Measurements from ENCODE around the gene POFUT2. TPM values are rescaled to one million over a fixed set of nuclear protein-coding genes. Genes with fewer than 3 reads are reported as not detected.
A peak's percentile ranks its signal among the peaks of the same experiment; 100 is the strongest.
"Not testable (repeated sequence)": the region's sequence is repeated elsewhere in the genome, so short reads cannot be mapped to it uniquely, and the experiment has no call there.

The POFUT2 gene
- polyA plus RNA-seq, 1 experiment: 38.5 TPM

GRCh38 chr21:45318146-45318555, 30.5 kb upstream of the POFUT2 start:
- Histone ChIP-seq H3K36me3 (ENCODE audit: control insufficient read depth, insufficient read depth, low read length) (no peaks in the 10 kb centered on the region), H3K27me3 (ENCODE audit: control insufficient read depth, insufficient read depth, low read length) (no peaks in the 10 kb centered on the region), H3K4me3 (ENCODE audit: low read depth, low read length) (no peak overlapping the region)
- no peak for TF ChIP-seq CTCF (IDR thresholded peaks at IDR 0.05; ENCODE audit: insufficient read depth, low read depth, low read length)
- ChIA-PET CTCF (interaction anchor here (1.2 to 3.3 kb wide), 3 partner anchors 9 to 177 kb away, joined by 5 to 17 read pairs (median 11); no protein-coding TSS in a partner anchor), POLR2A (no interaction called here)
- no peak for DNase-seq (ENCODE audit: low read depth)

GRCh38 chr21:45317398-45318145, 29.9 kb upstream of the POFUT2 start:
- ChIA-PET CTCF (interaction anchor here (1.2 to 3.3 kb wide), 4 partner anchors 9 to 177 kb away, joined by 3 to 17 read pairs (median 8); no protein-coding TSS in a partner anchor), POLR2A (no interaction called here)
- H3K4me3 ChIP-seq (ENCODE audit: low read depth, low read length): no peak overlapping the region
- no peak for TF ChIP-seq CTCF (IDR thresholded peaks at IDR 0.05; ENCODE audit: insufficient read depth, low read depth, low read length)
- no peaks in the 10 kb centered on the region for H3K27me3 ChIP-seq (ENCODE audit: control insufficient read depth, insufficient read depth, low read length)
- no peaks in the 10 kb centered on the region for H3K36me3 ChIP-seq (ENCODE audit: control insufficient read depth, insufficient read depth, low read length)
- DNase-seq (ENCODE audit: low read depth): peak; percentile 56

- ChIA-PET CTCF (interaction anchor here (0.6 to 3.3 kb wide), 5 partner anchors 8 to 37 kb away, joined by 3 to 17 read pairs (median 6); no protein-coding TSS in a partner anchor), POLR2A (no interaction called here)
- no peak for DNase-seq (ENCODE audit: low read depth)
- TF ChIP-seq CTCF (IDR thresholded peaks at IDR 0.05; ENCODE audit: insufficient read depth, low read depth, low read length): no peak
- no peaks in the 10 kb centered on the region for H3K27me3 ChIP-seq (ENCODE audit: control insufficient read depth, insufficient read depth, low read length)
- H3K36me3 ChIP-seq (ENCODE audit: control insufficient read depth, insufficient read depth, low read length): no peaks in the 10 kb centered on the region
- H3K4me3 ChIP-seq (ENCODE audit: low read depth, low read length): no peak overlapping the region
These were observed 29.2 kb upstream of the POFUT2 start for GRCh38 chr21:45316871-45317397.

- H3K4me3 ChIP-seq (ENCODE audit: low read depth, low read length); H3K27me3 ChIP-seq (ENCODE audit: control insufficient read depth, insufficient read depth, low read length); POLR2A ChIA-PET; DNase-seq (ENCODE audit: low read depth); H3K36me3 ChIP-seq (ENCODE audit: control insufficient read depth, insufficient read depth, low read length): not testable (repeated sequence)
- CTCF ChIA-PET: interaction anchor here (0.6 to 3.3 kb wide), 4 partner anchors 10 to 23 kb away, joined by 3 to 11 read pairs (median 4); no protein-coding TSS in a partner anchor
These were observed 28.2 kb upstream of the POFUT2 start for GRCh38 chr21:45315676-45316470.

- Histone ChIP-seq H3K4me3 (ENCODE audit: low read depth, low read length) (no peak overlapping the region), H3K27me3 (ENCODE audit: control insufficient read depth, insufficient read depth, low read length) (no peaks in the 10 kb centered on the region), H3K36me3 (ENCODE audit: control insufficient read depth, insufficient read depth, low read length) (no peaks in the 10 kb centered on the region)
- no peak for DNase-seq (ENCODE audit: low read depth)
- ChIA-PET CTCF (no interaction called here), POLR2A (no interaction called here)
- no peak for TF ChIP-seq CTCF (IDR thresholded peaks at IDR 0.05; ENCODE audit: insufficient read depth, low read depth, low read length)
These were observed 26.0 kb upstream of the POFUT2 start for GRCh38 chr21:45313682-45314081.
